ENCODE results near the gene EVA1A.

GRCh38 chr2:75579186-75579585, 18.4 kb upstream of the EVA1A start:
- TF ChIP-seq REST (IDR thresholded peaks at IDR 0.05) (no peak), USF2 (IDR thresholded peaks at IDR 0.05) (no peak), POLR2A (IDR thresholded peaks at IDR 0.05; ENCODE audit: low read length) (no peak), MAX (IDR thresholded peaks at IDR 0.05) (no peak), CTCF (IDR thresholded peaks at IDR 0.05) (no peak), EP300 (IDR thresholded peaks at IDR 0.05) (no peak), RAD21 (conservative IDR thresholded peaks at IDR 0.05 in 1 of 2, IDR thresholded peaks at IDR 0.05 in 1 of 2) (no peak)
